CD4-positive, alpha-beta T cell (primary cell): ENCODE measurements around the gene MTSS2. TPM values are rescaled to one million over a fixed set of nuclear protein-coding genes. Genes with fewer than 3 reads are reported as not detected.

ENCODE experiments used
- ATAC-seq: fragments of 200-7000 bp; cut with Tn5 transposase; one replicate; pipeline ENCODE4 v1.10.0; 2022; ENCODE audit warnings: mild to moderate bottlenecking; ENCODE audit not compliant: poor library complexity
- CTCF ChIA-PET: fragments of 350-600 bp; sonication (Branson Sonifier 250); formaldehyde crosslinking; loops from one replicate; lab custom pipeline; 2021; ENCODE audit warnings: antibody characterized with exemption, inconsistent platforms; lab: Charles Lee
- POLR2A ChIA-PET: fragments of 350-600 bp; sonication (Branson Sonifier 250); formaldehyde crosslinking; loops from one replicate; lab custom pipeline; 2021; ENCODE audit warnings: antibody characterized with exemption, inconsistent platforms; lab: Charles Lee
- DNase-seq, 14 experiments: peaks; one replicate each; pipeline ENCODE4 v3.0.0-alpha.2; 2013 to 2020; ENCODE audit warnings: mixed read lengths in 2 of 14
- H3K27ac ChIP-seq, 2 donors: one replicate each; pipeline versions ENCODE4 v1.5.1 to v1.7.0; 2013; ENCODE audit warnings: low read length in 2 of 2, low read depth in 1 of 2, mild to moderate bottlenecking in 1 of 2
- H3K27me3 ChIP-seq, 2 experiments: 1 replicate in 1 of 2; 2 replicates in 1 of 2; pipeline versions ENCODE4 v1.6.1 to v1.7.0; 2013; ENCODE audit warnings: low read length in 2 of 2, control low read depth in 1 of 2, mild to moderate bottlenecking in 1 of 2, moderate library complexity in 1 of 2; ENCODE audit not compliant: insufficient read depth in 2 of 2, control insufficient read depth in 1 of 2
- H3K36me3 ChIP-seq: one replicate; pipeline ENCODE4 v1.6.1; 2013; ENCODE audit warnings: low read length, control low read depth; ENCODE audit not compliant: insufficient read depth
- H3K4me1 ChIP-seq: one replicate; pipeline ENCODE4 v1.6.1; 2013; ENCODE audit warnings: low read length, control low read depth; ENCODE audit not compliant: insufficient read depth
- H3K4me3 ChIP-seq: one replicate; pipeline ENCODE4 v1.5.1; 2013; ENCODE audit warnings: mild to moderate bottlenecking, low read length, moderate library complexity
- H3K9me3 ChIP-seq, 2 experiments: 1 replicate in 1 of 2; 2 replicates in 1 of 2; pipeline versions ENCODE4 v1.6.1 to v1.7.0; 2013; ENCODE audit warnings: low read length in 2 of 2, mild to moderate bottlenecking in 2 of 2, control low read depth in 1 of 2, moderate library complexity in 1 of 2; ENCODE audit not compliant: control insufficient read depth in 1 of 2, insufficient read depth in 1 of 2
- H3K27ac Mint-ChIP-seq: one replicate; pipeline ENCODE4 v1.8.0; 2020; ENCODE audit warnings: mixed read lengths
- H3K27me3 Mint-ChIP-seq: one replicate; pipeline ENCODE4 v1.8.0; 2021; ENCODE audit warnings: mixed read lengths
- H3K36me3 Mint-ChIP-seq: one replicate; pipeline ENCODE4 v1.8.0; 2021; ENCODE audit warnings: low read depth, mixed read lengths
- H3K4me1 Mint-ChIP-seq: one replicate; pipeline ENCODE4 v1.8.0; 2021; ENCODE audit warnings: low read depth, mixed read lengths
- H3K4me3 Mint-ChIP-seq: one replicate; pipeline ENCODE4 v1.8.0; 2020; ENCODE audit warnings: mild to moderate bottlenecking, mixed read lengths
- H3K9me3 Mint-ChIP-seq: one replicate; pipeline ENCODE4 v1.8.0; 2020; ENCODE audit warnings: mixed read lengths
- intact Hi-C, 2 experiments: fragments of 100-400 bp; cut with DNase I in 1 of 2; cut with micrococcal nuclease in 1 of 2; formaldehyde crosslinking; loops; one replicate each; pipeline versions ENCODE4 v1.15.1 to v1.9.0; 2023 to 2025; cut with DNase I, micrococcal nuclease
- total RNA-seq, 174 experiments: library from RNA in 2 of 174; stranded (reverse) in 2 of 174; gene quantifications; one replicate each; pipeline ENCODE4 v1.2.3 and lab custom pipeline; 2021 to 2026
- TF ChIP-seq, protein P1 (sequence below): fragments of 200-600 bp; IDR thresholded peaks from one replicate; pipeline ENCODE4 v1.8.0; 2022; ENCODE audit warnings: antibody characterized with exemption, mild to moderate bottlenecking

Gene MTSS2
- total RNA-seq, 2 experiments from 2014 or later, result 15.4 to 16.4 TPM

GRCh38 chr16:70702624-70703023 lies 16.8 kb upstream of the MTSS2 start:
- Mint-ChIP-seq H3K4me3 (no peak overlapping the region), H3K36me3 (peaks cover 9% of the 10 kb centered on the region), H3K27ac (no peak overlapping the region), H3K27me3 (no peaks in the 10 kb centered on the region), H3K4me1 (peaks cover 11% of the 10 kb centered on the region), H3K9me3 (no peaks in the 10 kb centered on the region)
- Histone ChIP-seq H3K4me1 (peaks cover 5% of the 10 kb centered on the region), H3K4me3 (no peak overlapping the region), H3K27me3 (no peaks in the 10 kb centered on the region), H3K36me3 (peaks cover 8% of the 10 kb centered on the region), H3K27ac (no peak overlapping the region), H3K9me3 (peaks cover 0 to 4% of the 10 kb centered on the region in 2 experiments)
- DNase-seq (no peak), ATAC-seq (no peak)
- TF ChIP-seq, protein P1, sequence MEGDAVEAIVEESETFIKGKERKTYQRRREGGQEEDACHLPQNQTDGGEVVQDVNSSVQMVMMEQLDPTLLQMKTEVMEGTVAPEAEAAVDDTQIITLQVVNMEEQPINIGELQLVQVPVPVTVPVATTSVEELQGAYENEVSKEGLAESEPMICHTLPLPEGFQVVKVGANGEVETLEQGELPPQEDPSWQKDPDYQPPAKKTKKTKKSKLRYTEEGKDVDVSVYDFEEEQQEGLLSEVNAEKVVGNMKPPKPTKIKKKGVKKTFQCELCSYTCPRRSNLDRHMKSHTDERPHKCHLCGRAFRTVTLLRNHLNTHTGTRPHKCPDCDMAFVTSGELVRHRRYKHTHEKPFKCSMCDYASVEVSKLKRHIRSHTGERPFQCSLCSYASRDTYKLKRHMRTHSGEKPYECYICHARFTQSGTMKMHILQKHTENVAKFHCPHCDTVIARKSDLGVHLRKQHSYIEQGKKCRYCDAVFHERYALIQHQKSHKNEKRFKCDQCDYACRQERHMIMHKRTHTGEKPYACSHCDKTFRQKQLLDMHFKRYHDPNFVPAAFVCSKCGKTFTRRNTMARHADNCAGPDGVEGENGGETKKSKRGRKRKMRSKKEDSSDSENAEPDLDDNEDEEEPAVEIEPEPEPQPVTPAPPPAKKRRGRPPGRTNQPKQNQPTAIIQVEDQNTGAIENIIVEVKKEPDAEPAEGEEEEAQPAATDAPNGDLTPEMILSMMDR, result no peak
- ChIA-PET CTCF (no interaction called here), POLR2A (no interaction called here)
- intact Hi-C loops, result no loop called here

- no peak overlapping the region for H3K4me3 ChIP-seq
- no peak overlapping the region for H3K27ac Mint-ChIP-seq
- intact Hi-C loops, result no loop called here
- H3K4me3 Mint-ChIP-seq, result no peak overlapping the region
- H3K4me1 ChIP-seq, result peaks cover 11% of the 10 kb centered on the region
- DNase-seq, result no peak
- POLR2A ChIA-PET, result no interaction called here
- TF ChIP-seq, protein P1, result no peak
- peaks cover 15% of the 10 kb centered on the region for H3K4me1 Mint-ChIP-seq
- no peaks in the 10 kb centered on the region for H3K27me3 Mint-ChIP-seq
- H3K9me3 Mint-ChIP-seq, result no peaks in the 10 kb centered on the region
- CTCF ChIA-PET, result no interaction called here
- H3K36me3 Mint-ChIP-seq, result peaks cover 10% of the 10 kb centered on the region
- H3K36me3 ChIP-seq, result peaks cover 9% of the 10 kb centered on the region
- no peaks in the 10 kb centered on the region for H3K27me3 ChIP-seq
- H3K9me3 ChIP-seq, result peaks cover 0 to 5% of the 10 kb centered on the region in 2 experiments
- no peak for ATAC-seq
- H3K27ac ChIP-seq, result no peak overlapping the region
Measured at GRCh38 chr16:70701998-70702397, 16.1 kb upstream of the MTSS2 start.

- H3K27me3 Mint-ChIP-seq, result no peaks in the 10 kb centered on the region
- no peaks in the 10 kb centered on the region for H3K9me3 Mint-ChIP-seq
- Histone ChIP-seq H3K9me3 (peaks cover 0 to 5% of the 10 kb centered on the region in 2 experiments), H3K36me3 (peaks cover 10% of the 10 kb centered on the region), H3K27ac (no peak overlapping the region), H3K4me3 (no peak overlapping the region), H3K4me1 (peaks cover 15% of the 10 kb centered on the region), H3K27me3 (no peaks in the 10 kb centered on the region)
- DNase-seq (no peak), ATAC-seq (no peak)
- ChIA-PET POLR2A (no interaction called here), CTCF (no interaction called here)
- peaks cover 13% of the 10 kb centered on the region for H3K36me3 Mint-ChIP-seq
- intact Hi-C loops, result no loop called here
- H3K4me1 Mint-ChIP-seq, result peaks cover 19% of the 10 kb centered on the region
- no peak overlapping the region for H3K27ac Mint-ChIP-seq
- TF ChIP-seq, protein P1, result no peak
- no peak overlapping the region for H3K4me3 Mint-ChIP-seq
Measured at GRCh38 chr16:70701596-70701995, 15.7 kb upstream of the MTSS2 start.
